Liver (tissue), 9 donors: ENCODE data around the gene NAPSA. TPM values are rescaled to one million over a fixed set of nuclear protein-coding genes. Genes with fewer than 3 reads are reported as not detected.

Source experiments
- DNase-seq: peaks from one replicate; pipeline ENCODE4 v3.0.0-alpha.2; 2017; ENCODE audit warnings: low spot score
- H3K27ac ChIP-seq, 2 donors: one replicate each; pipeline ENCODE4 v1.7.0; 2013; ENCODE audit warnings: inconsistent platforms in 2 of 2, low read length in 2 of 2, control low read depth in 1 of 2, low read depth in 1 of 2, mild to moderate bottlenecking in 1 of 2
- H3K27me3 ChIP-seq, 4 donors: one replicate each; pipeline versions ENCODE4 v1.6.1 to v1.7.0; 2013; ENCODE audit warnings: low read length in 3 of 4, inconsistent platforms in 1 of 4, mild to moderate bottlenecking in 1 of 4, moderate library complexity in 1 of 4; ENCODE audit not compliant: control insufficient read depth in 4 of 4, insufficient read depth in 4 of 4
- H3K36me3 ChIP-seq, 4 donors: one replicate each; pipeline versions ENCODE4 v1.6.1 to v1.7.0; 2013; ENCODE audit warnings: low read length in 3 of 4, mild to moderate bottlenecking in 3 of 4, low read depth in 1 of 4, moderate library complexity in 1 of 4; ENCODE audit not compliant: control insufficient read depth in 4 of 4, insufficient read depth in 3 of 4
- H3K4me1 ChIP-seq, 4 donors: one replicate each; pipeline versions ENCODE4 v1.6.1 to v1.7.0; 2013; ENCODE audit warnings: low read length in 3 of 4, mild to moderate bottlenecking in 3 of 4, moderate library complexity in 1 of 4; ENCODE audit not compliant: control insufficient read depth in 4 of 4, insufficient read depth in 4 of 4
- H3K4me3 ChIP-seq, 3 donors: one replicate each; pipeline versions ENCODE4 v1.6.1 to v1.7.0; 2013; ENCODE audit warnings: low read length in 3 of 3, control low read depth in 1 of 3, low read depth in 1 of 3, mild to moderate bottlenecking in 1 of 3
- H3K9ac ChIP-seq, 2 donors: one replicate each; pipeline ENCODE4 v1.7.0; 2013; ENCODE audit warnings: low read length in 2 of 2, mild to moderate bottlenecking in 2 of 2, moderate library complexity in 2 of 2, control low read depth in 1 of 2, low read depth in 1 of 2
- H3K9me3 ChIP-seq, 4 donors: one replicate each; pipeline versions ENCODE4 v1.6.1 to v1.7.0; 2013; ENCODE audit warnings: low read length in 3 of 4; ENCODE audit not compliant: control insufficient read depth in 4 of 4
- EGR1 ChIP-seq, 2 donors: IDR thresholded peaks; 2 replicates each; pipeline ENCODE4 v1.6.1; 2016 to 2018; ENCODE audit warnings: antibody characterized with exemption in 2 of 2, low read depth in 2 of 2
- FOXA1 ChIP-seq: IDR thresholded peaks from 2 replicates; pipeline ENCODE4 v1.6.1; 2016; ENCODE audit warnings: antibody characterized with exemption
- FOXA2 ChIP-seq: IDR thresholded peaks from 2 replicates; pipeline ENCODE4 v1.6.1; 2016; ENCODE audit warnings: antibody characterized with exemption
- GABPA ChIP-seq, 2 donors: IDR thresholded peaks in 1 of 2; conservative IDR thresholded peaks in 1 of 2; 2 replicates each; pipeline ENCODE4 v1.6.1; 2016; ENCODE audit warnings: antibody characterized with exemption in 2 of 2, mild to moderate bottlenecking in 1 of 2, moderate library complexity in 1 of 2
- HNF4A ChIP-seq, 2 donors: conservative IDR thresholded peaks; 2 replicates each; pipeline ENCODE4 v1.6.1; 2016; ENCODE audit warnings: antibody characterized with exemption in 2 of 2, mild to moderate bottlenecking in 2 of 2
- HNF4G ChIP-seq: IDR thresholded peaks from 2 replicates; pipeline ENCODE4 v1.6.1; 2016; ENCODE audit warnings: antibody characterized with exemption
- JUND ChIP-seq, 2 donors: IDR thresholded peaks; 2 replicates each; pipeline ENCODE4 v1.6.1; 2016; ENCODE audit warnings: antibody characterized with exemption in 2 of 2
- NR2F2 ChIP-seq: IDR thresholded peaks from 2 replicates; pipeline ENCODE4 v1.6.1; 2016; ENCODE audit warnings: antibody characterized with exemption
- RAD21 ChIP-seq, 2 donors: IDR thresholded peaks; 2 replicates each; pipeline ENCODE4 v1.6.1; 2016; ENCODE audit warnings: antibody characterized with exemption in 2 of 2, mild to moderate bottlenecking in 2 of 2
- RXRA ChIP-seq, 2 donors: IDR thresholded peaks; 2 replicates each; pipeline ENCODE4 v1.6.1; 2017 to 2018; ENCODE audit warnings: antibody characterized with exemption in 2 of 2, mild to moderate bottlenecking in 1 of 2
- SP1 ChIP-seq: IDR thresholded peaks from 2 replicates; pipeline ENCODE4 v1.6.1; 2018; ENCODE audit warnings: antibody characterized with exemption, mild to moderate bottlenecking
- TAF1 ChIP-seq: conservative IDR thresholded peaks from 2 replicates; pipeline ENCODE4 v1.6.1; 2016; ENCODE audit warnings: antibody characterized with exemption, mild to moderate bottlenecking
- WGBS: extraction: QIAGEN DNeasy Blood & Tissue Kit; methylation state at CpG from one replicate; pipeline ENCODE4 v1.1.7; 2013; 5-methylcytosine and 5-hydroxymethylcytosine counted together
- polyA plus RNA-seq, 2 donors: library from polyadenylated mRNA; stranded (reverse) in 1 of 2; unstranded in 1 of 2; fragments of 200-250 nt in 1 of 2; fragments of >200 nt in 1 of 2; fragmentation: Nextera tagmentation in 1 of 2; extraction: Ambion mirVana in 1 of 2; gene quantifications; one replicate each; pipeline versions ENCODE4 v1.2.1 to v1.2.3, GENCODE V29; 2013 to 2015
- total RNA-seq, 2 donors: library from RNA; depleted of rRNA; stranded (reverse); fragments of >200 nt; gene quantifications; one replicate each; pipeline ENCODE4 v1.2.3, GENCODE V29; 2014
- TF ChIP-seq, protein P1 (sequence below): fragments of 150-350 bp; IDR thresholded peaks from 2 replicates; pipeline ENCODE4 v1.5.1; 2017; ENCODE audit warnings: improper control_type of control experiment, low read depth, low read length; ENCODE audit not compliant: missing input control
- TF ChIP-seq, protein P2 (sequence below): IDR thresholded peaks from 2 replicates; pipeline ENCODE4 v1.6.1; 2016; ENCODE audit warnings: antibody characterized with exemption
- TF ChIP-seq, protein P3 (sequence below): IDR thresholded peaks from 2 replicates; pipeline ENCODE4 v1.6.1; 2016; ENCODE audit warnings: antibody characterized with exemption, mild to moderate bottlenecking
- TF ChIP-seq, protein P4 (sequence below): IDR thresholded peaks from 2 replicates; pipeline ENCODE4 v1.6.1; 2016; ENCODE audit warnings: antibody characterized with exemption
- donor health status: healthy.
- donor health status: healthy.
- donor health status: healthy.
- donor health status: healthy.
- donor health status: healthy.

The NAPSA gene
- total and polyA plus RNA-seq, 4 donors: 0.28 to 0.74 (median 0.54) TPM

DNA sequence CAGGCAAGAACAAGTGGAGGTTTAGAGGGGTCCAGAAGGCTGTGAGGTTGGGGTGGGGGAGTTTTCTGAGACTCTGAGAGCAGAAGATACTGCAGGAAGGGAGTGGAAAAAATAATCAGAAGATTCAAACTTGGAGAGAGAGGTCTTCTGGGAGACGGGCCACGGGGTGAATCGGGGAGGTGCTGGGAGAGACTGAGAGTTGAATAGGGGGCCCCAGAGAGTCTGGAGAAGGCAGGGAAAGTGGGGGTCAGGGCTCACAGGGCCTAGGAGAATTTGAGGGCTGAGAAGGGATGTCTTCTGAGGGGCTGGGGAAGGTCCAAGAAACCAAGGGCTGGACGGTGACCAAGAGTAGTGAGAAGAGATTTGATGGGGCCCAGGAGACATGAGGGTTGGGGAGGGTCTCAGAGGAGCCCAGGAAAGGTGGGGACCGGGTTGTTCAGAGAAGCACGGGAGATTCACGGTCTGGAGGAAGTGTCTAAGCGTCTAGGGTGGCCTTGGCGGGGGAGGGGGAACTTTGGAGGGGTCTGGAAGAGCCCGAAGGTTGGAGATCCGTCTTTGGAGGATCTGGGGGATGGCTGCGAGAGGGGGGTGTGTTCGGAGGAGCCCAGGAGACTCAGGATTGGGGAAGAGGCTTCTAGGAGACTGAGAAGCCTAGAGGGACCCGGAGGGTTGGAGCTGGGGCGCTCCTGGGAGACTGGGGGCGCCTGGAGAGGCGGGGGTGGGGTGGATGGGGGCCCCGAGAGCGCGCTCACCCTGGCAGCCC, 37.8 kb downstream of the NAPSA start:
- H3K27me3 ChIP-seq: peaks cover 0 to 3% (median 0%) of the 10 kb centered on the region in 4 donors
- TF ChIP-seq JUND (IDR thresholded peaks at IDR 0.05) (no peak), TAF1 (no peak), FOXA2 (no peak), NR2F2 (no peak), HNF4G (no peak), GABPA (IDR thresholded peaks at IDR 0.05 in 1 of 2, conservative IDR thresholded peaks at IDR 0.05 in 1 of 2) (no peak), EGR1 (IDR thresholded peaks at IDR 0.05; ENCODE audit: low read depth in 2 of 2) (no peak), RAD21 (IDR thresholded peaks at IDR 0.05) (no peak), HNF4A (conservative IDR thresholded peaks at IDR 0.05) (no peak), SP1 (no peak), RXRA (IDR thresholded peaks at IDR 0.05) (no peak), FOXA1 (no peak)
- TF ChIP-seq, protein P1, sequence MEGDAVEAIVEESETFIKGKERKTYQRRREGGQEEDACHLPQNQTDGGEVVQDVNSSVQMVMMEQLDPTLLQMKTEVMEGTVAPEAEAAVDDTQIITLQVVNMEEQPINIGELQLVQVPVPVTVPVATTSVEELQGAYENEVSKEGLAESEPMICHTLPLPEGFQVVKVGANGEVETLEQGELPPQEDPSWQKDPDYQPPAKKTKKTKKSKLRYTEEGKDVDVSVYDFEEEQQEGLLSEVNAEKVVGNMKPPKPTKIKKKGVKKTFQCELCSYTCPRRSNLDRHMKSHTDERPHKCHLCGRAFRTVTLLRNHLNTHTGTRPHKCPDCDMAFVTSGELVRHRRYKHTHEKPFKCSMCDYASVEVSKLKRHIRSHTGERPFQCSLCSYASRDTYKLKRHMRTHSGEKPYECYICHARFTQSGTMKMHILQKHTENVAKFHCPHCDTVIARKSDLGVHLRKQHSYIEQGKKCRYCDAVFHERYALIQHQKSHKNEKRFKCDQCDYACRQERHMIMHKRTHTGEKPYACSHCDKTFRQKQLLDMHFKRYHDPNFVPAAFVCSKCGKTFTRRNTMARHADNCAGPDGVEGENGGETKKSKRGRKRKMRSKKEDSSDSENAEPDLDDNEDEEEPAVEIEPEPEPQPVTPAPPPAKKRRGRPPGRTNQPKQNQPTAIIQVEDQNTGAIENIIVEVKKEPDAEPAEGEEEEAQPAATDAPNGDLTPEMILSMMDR: no peak
- TF ChIP-seq, protein P2, sequence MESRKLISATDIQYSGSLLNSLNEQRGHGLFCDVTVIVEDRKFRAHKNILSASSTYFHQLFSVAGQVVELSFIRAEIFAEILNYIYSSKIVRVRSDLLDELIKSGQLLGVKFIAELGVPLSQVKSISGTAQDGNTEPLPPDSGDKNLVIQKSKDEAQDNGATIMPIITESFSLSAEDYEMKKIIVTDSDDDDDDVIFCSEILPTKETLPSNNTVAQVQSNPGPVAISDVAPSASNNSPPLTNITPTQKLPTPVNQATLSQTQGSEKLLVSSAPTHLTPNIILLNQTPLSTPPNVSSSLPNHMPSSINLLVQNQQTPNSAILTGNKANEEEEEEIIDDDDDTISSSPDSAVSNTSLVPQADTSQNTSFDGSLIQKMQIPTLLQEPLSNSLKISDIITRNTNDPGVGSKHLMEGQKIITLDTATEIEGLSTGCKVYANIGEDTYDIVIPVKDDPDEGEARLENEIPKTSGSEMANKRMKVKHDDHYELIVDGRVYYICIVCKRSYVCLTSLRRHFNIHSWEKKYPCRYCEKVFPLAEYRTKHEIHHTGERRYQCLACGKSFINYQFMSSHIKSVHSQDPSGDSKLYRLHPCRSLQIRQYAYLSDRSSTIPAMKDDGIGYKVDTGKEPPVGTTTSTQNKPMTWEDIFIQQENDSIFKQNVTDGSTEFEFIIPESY: no peak
- TF ChIP-seq, protein P3, sequence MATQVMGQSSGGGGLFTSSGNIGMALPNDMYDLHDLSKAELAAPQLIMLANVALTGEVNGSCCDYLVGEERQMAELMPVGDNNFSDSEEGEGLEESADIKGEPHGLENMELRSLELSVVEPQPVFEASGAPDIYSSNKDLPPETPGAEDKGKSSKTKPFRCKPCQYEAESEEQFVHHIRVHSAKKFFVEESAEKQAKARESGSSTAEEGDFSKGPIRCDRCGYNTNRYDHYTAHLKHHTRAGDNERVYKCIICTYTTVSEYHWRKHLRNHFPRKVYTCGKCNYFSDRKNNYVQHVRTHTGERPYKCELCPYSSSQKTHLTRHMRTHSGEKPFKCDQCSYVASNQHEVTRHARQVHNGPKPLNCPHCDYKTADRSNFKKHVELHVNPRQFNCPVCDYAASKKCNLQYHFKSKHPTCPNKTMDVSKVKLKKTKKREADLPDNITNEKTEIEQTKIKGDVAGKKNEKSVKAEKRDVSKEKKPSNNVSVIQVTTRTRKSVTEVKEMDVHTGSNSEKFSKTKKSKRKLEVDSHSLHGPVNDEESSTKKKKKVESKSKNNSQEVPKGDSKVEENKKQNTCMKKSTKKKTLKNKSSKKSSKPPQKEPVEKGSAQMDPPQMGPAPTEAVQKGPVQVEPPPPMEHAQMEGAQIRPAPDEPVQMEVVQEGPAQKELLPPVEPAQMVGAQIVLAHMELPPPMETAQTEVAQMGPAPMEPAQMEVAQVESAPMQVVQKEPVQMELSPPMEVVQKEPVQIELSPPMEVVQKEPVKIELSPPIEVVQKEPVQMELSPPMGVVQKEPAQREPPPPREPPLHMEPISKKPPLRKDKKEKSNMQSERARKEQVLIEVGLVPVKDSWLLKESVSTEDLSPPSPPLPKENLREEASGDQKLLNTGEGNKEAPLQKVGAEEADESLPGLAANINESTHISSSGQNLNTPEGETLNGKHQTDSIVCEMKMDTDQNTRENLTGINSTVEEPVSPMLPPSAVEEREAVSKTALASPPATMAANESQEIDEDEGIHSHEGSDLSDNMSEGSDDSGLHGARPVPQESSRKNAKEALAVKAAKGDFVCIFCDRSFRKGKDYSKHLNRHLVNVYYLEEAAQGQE: no peak
- TF ChIP-seq, protein P4, sequence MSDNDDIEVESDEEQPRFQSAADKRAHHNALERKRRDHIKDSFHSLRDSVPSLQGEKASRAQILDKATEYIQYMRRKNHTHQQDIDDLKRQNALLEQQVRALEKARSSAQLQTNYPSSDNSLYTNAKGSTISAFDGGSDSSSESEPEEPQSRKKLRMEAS: no peak
- peaks cover 0 to 7% (median 1%) of the 10 kb centered on the region in 4 donors for H3K36me3 ChIP-seq
- DNase-seq: no peak
- no peak overlapping the region for H3K27ac ChIP-seq
- H3K4me1 ChIP-seq: peaks cover 22 to 52% (median 39%) of the 10 kb centered on the region in 4 donors
- H3K9ac ChIP-seq: no peak overlapping the region
- 32% methylated on average over 20 of the region's 20 CpGs for WGBS
- H3K9me3 ChIP-seq: no peaks in the 10 kb centered on the region
- peak overlapping the region in 1 of 3 donors; percentile 61 for H3K4me3 ChIP-seq
